Measurements from ENCODE around the gene SRC.

- no peak for TF ChIP-seq CTCF (IDR thresholded peaks at IDR 0.05)
- TF ChIP-seq POLR2A (IDR thresholded peaks at IDR 0.05; ENCODE audit: low read depth): no peak
These were observed 30.4 kb downstream of the SRC start for GRCh38 chr20:37376324-37376723.

Measured in esophagus muscularis mucosa (tissue), 3 donors.